Heart left ventricle (tissue), 16 donors: Measurements from ENCODE around the gene AP3S2. TPM values are rescaled to one million over a fixed set of nuclear protein-coding genes. Genes with fewer than 3 reads are reported as not detected.

ENCODE experiments used
- ATAC-seq, 4 donors: fragments of 200-7000 bp; cut with Tn5 transposase; one replicate each; pipeline ENCODE4 v1.9.1; 2020 to 2022; ENCODE audit warnings: moderate library complexity in 4 of 4, mild to moderate bottlenecking in 3 of 4, moderate number of reproducible peaks in 1 of 4
- DNase-seq, 5 donors: peaks; one replicate each; pipeline ENCODE4 v3.0.0-alpha.2; 2020
- H3K27ac ChIP-seq, 12 donors: fragments of 200-600 bp; sonication (generic) in 4 of 12; one replicate each; pipeline versions ENCODE4 v1.5.0 to v1.8.0; 2016 to 2022; ENCODE audit warnings: mild to moderate bottlenecking in 2 of 12
- H3K27me3 ChIP-seq, 9 donors: fragments of 200-600 bp; sonication (generic) in 2 of 9; one replicate each; pipeline versions ENCODE4 v1.5.1 to v1.8.0; 2016 to 2022; ENCODE audit warnings: mild to moderate bottlenecking in 3 of 9
- H3K36me3 ChIP-seq, 9 donors: fragments of 200-600 bp; sonication (generic) in 2 of 9; one replicate each; pipeline versions ENCODE4 v1.5.0 to v1.8.0; 2018 to 2022; ENCODE audit warnings: mild to moderate bottlenecking in 2 of 9
- H3K4me1 ChIP-seq, 12 donors: fragments of 200-600 bp; sonication (generic) in 4 of 12; one replicate each; pipeline versions ENCODE4 v1.5.0 to v1.8.0; 2016 to 2022; ENCODE audit warnings: mild to moderate bottlenecking in 3 of 12
- H3K4me3 ChIP-seq, 12 donors: fragments of 200-600 bp; sonication (generic) in 4 of 12; one replicate each; pipeline versions ENCODE4 v1.5.0 to v1.8.0; 2017 to 2022; ENCODE audit warnings: mild to moderate bottlenecking in 9 of 12, moderate library complexity in 4 of 12
- H3K9me3 ChIP-seq, 12 donors: fragments of 200-600 bp; sonication (generic) in 4 of 12; one replicate each; pipeline versions ENCODE4 v1.5.0 to v1.8.0; 2016 to 2022; ENCODE audit warnings: mild to moderate bottlenecking in 1 of 12
- CTCF ChIP-seq, 12 donors: fragments of 200-600 bp; sonication (generic) in 4 of 12; IDR thresholded peaks; one replicate each; pipeline versions ENCODE4 v1.5.0 to v1.8.0; 2018 to 2022; ENCODE audit warnings: antibody characterized with exemption in 12 of 12, mild to moderate bottlenecking in 5 of 12
- POLR2A ChIP-seq, 2 donors: fragments of 450-650 bp; IDR thresholded peaks; one replicate each; pipeline ENCODE4 v1.6.1; 2017; ENCODE audit warnings: antibody characterized with exemption in 2 of 2, mild to moderate bottlenecking in 2 of 2, moderate library complexity in 2 of 2
- WGBS, 4 donors: extraction: QIAGEN DNeasy Blood & Tissue Kit in 2 of 4; methylation state at CpG; one replicate each; pipeline versions ENCODE4 v1.1.5 to v1.1.7; 2013 to 2018; 5-methylcytosine and 5-hydroxymethylcytosine counted together
- intact Hi-C, 10 donors: fragments of 100-400 bp; cut with DNase I; formaldehyde crosslinking; loops; one replicate each; pipeline versions ENCODE4 v1.11.1 to v1.14.2; 2022
- polyA plus RNA-seq, 2 donors: library from polyadenylated mRNA; stranded (reverse); fragments of 200-250 nt; gene quantifications; one replicate each; pipeline ENCODE4 v1.2.3, GENCODE V29; 2013
- total RNA-seq, 9 donors: library from RNA; depleted of rRNA in 2 of 9; stranded (reverse); fragments of >200 nt in 2 of 9; fragmentation: NEBNext Ultra II Directional in 3 of 9; extraction: Animal tissue kit (Norgen Biotek cat#: 25700) in 3 of 9; gene quantifications; one replicate each; pipeline versions ENCODE4 v1.1.0 to v1.2.4, GENCODE V29; 2016 to 2023
- donor health status: ischemic (EF 13 %, LVEDD 7.1; RV severe dilation, severe dysfunction).
- donor health status: healthy with polysubstance abuse.
- donor health status: DM: no; HTN: yes; CAD: no.
- donor health status: DM: no; HTN: no; CAD: no.
- donor health status: ischemic (EF 25% LVEDD 6.9; RV normal size, moderate dysfunction).
- donor health status: ischemic (EF 25% LVEDD 5.7; RV mildly dilated, moderate dysfunction).
- donor health status: healthy.
- donor health status: DM: yes; HTN: yes; CAD: no.
- donor health status: ischemic (EF 35%, LVEDD 5.7; RV mildly dilated, moderate dysfunction).
- donor health status: nonischemic (EF 11% LVEDD 7.7; RV severe dilation, severe dysfunction).
- donor health status: DM: yes; HTN: yes; CAD: no.
- donor health status: PGD.
- donor health status: ischemic (EF 29% LVEDD 5.4; RV normal size, mild dysfunction).
- donor health status: nonischemic (EF 23%, LVEDD 6.1; RV moderate dilation, normal function).

The AP3S2 gene
- total and polyA plus RNA-seq, 11 donors: 15.4 to 64.6 (median 43.3) TPM

GRCh38 chr15:89860891-89861290 lies 32.9 kb downstream of the AP3S2 start:
- Histone ChIP-seq H3K4me1 (peaks cover 0 to 9% (median 0%) of the 10 kb centered on the region in 12 donors), H3K9me3 (no peaks in the 10 kb centered on the region), H3K4me3 (no peak overlapping the region), H3K27me3 (no peaks in the 10 kb centered on the region), H3K36me3 (peaks cover 0 to 87% (median 63%) of the 10 kb centered on the region in 9 donors), H3K27ac (no peak overlapping the region)
- ATAC-seq: no peak
- DNase-seq: no peak
- intact Hi-C loops: no loop called here
- 88 to 96% (median 90%) methylated on average over 2 of the region's 2 CpGs for WGBS, 4 donors
- TF ChIP-seq POLR2A (IDR thresholded peaks at IDR 0.05) (no peak), CTCF (IDR thresholded peaks at IDR 0.05) (no peak)

- DNase-seq: no peak
- Histone ChIP-seq H3K36me3 (peaks cover 0 to 83% (median 60%) of the 10 kb centered on the region in 9 donors), H3K27ac (no peak overlapping the region), H3K4me1 (peaks cover 0 to 9% (median 0%) of the 10 kb centered on the region in 12 donors), H3K27me3 (no peaks in the 10 kb centered on the region), H3K4me3 (no peak overlapping the region), H3K9me3 (no peaks in the 10 kb centered on the region)
- intact Hi-C loops: no loop called here
- WGBS, 4 donors: 86 to 91% (median 86%) methylated on average over 3 of the region's 3 CpGs
- no peak for ATAC-seq
- TF ChIP-seq CTCF (IDR thresholded peaks at IDR 0.05) (no peak), POLR2A (IDR thresholded peaks at IDR 0.05) (no peak)
Measured at GRCh38 chr15:89860431-89860830, 33.4 kb downstream of the AP3S2 start.

GRCh38 chr15:89858661-89859458 lies 34.9 kb downstream of the AP3S2 start:
- WGBS, 4 donors: 86 to 91% (median 89%) methylated on average over 9 of the region's 9 CpGs
- TF ChIP-seq POLR2A (IDR thresholded peaks at IDR 0.05) (no peak), CTCF (IDR thresholded peaks at IDR 0.05) (no peak)
- no peak overlapping the region for H3K4me3 ChIP-seq

GRCh38 chr15:89857673-89858072 lies 36.1 kb downstream of the AP3S2 start:
- 82 to 98% (median 90%) methylated on average over 3 of the region's 3 CpGs for WGBS, 4 donors
- Histone ChIP-seq H3K4me3 (no peak overlapping the region), H3K27ac (no peak overlapping the region), H3K27me3 (no peaks in the 10 kb centered on the region), H3K36me3 (peaks cover 0 to 56% (median 48%) of the 10 kb centered on the region in 9 donors), H3K4me1 (peaks cover 0 to 12% (median 0%) of the 10 kb centered on the region in 12 donors), H3K9me3 (no peaks in the 10 kb centered on the region)
- ATAC-seq: no peak
- intact Hi-C loops: no loop called here
- TF ChIP-seq CTCF (IDR thresholded peaks at IDR 0.05) (no peak), POLR2A (IDR thresholded peaks at IDR 0.05) (no peak)
- no peak for DNase-seq

More at GRCh38 chr15:89858661-89859458, 34.9 kb downstream of the AP3S2 start:
- Histone ChIP-seq H3K36me3 (peaks cover 0 to 68% (median 55%) of the 10 kb centered on the region in 9 donors), H3K9me3 (no peaks in the 10 kb centered on the region), H3K27ac (no peak overlapping the region), H3K4me1 (peaks cover 0 to 9% (median 0%) of the 10 kb centered on the region in 12 donors), H3K27me3 (no peaks in the 10 kb centered on the region)
- no peak for ATAC-seq
- DNase-seq: no peak
- intact Hi-C loops: no loop called here
